Measurements from ENCODE around the gene SPAG17.

The SPAG17 gene

DNA sequence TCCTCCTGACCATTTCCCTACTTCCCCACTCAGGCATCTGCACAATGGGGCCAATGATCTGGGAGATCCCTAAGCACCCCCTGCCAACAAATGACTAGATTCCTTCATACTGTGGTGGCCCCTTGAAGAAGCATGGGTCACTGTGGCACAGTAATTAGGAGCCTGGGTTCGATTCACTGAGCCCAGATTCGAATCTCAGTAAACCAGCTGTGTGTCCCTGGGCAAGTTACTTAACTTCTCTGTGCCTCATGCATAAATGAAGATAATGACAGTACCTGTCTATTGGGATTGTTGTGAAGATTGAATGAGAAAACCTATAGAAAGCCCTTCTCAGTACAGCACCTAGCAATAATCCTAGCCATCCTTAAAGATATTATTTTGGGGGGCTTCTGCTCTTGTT lies 27.5 kb downstream of the SPAG17 start:
- TF ChIP-seq, protein P1, sequence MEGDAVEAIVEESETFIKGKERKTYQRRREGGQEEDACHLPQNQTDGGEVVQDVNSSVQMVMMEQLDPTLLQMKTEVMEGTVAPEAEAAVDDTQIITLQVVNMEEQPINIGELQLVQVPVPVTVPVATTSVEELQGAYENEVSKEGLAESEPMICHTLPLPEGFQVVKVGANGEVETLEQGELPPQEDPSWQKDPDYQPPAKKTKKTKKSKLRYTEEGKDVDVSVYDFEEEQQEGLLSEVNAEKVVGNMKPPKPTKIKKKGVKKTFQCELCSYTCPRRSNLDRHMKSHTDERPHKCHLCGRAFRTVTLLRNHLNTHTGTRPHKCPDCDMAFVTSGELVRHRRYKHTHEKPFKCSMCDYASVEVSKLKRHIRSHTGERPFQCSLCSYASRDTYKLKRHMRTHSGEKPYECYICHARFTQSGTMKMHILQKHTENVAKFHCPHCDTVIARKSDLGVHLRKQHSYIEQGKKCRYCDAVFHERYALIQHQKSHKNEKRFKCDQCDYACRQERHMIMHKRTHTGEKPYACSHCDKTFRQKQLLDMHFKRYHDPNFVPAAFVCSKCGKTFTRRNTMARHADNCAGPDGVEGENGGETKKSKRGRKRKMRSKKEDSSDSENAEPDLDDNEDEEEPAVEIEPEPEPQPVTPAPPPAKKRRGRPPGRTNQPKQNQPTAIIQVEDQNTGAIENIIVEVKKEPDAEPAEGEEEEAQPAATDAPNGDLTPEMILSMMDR (conservative IDR thresholded peaks at IDR 0.05; ENCODE audit: control insufficient read depth, insufficient read depth, low read depth, low read length): no peak
- H3K4me3 ChIP-seq (ENCODE audit: control insufficient read depth, low read depth, low read length): no peak overlapping the region
- no peak for DNase-seq (ENCODE audit: low read depth)

DNA sequence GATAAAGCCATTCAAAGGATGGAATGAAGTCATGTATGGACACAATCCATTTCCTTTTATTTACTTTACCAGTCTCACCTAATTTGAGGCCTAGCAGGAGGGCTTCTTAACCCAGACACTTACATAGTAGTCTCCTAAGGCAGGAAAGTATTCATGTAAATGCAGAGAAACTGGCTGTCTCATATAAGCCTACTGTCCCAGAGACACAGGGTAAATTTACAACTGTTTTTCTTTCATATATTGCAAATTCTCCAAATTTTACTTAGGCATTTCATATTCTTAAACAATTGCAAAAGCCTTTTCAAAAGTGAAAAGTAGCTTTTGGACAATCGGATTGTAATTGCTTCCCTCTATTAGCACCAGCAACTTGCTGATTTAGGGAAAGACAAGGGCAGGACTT lies 29.9 kb downstream of the SPAG17 start:
- H3K4me3 ChIP-seq (ENCODE audit: control insufficient read depth, low read depth, low read length): no peak overlapping the region
- no peak for DNase-seq (ENCODE audit: low read depth)
- TF ChIP-seq, protein P1 (conservative IDR thresholded peaks at IDR 0.05; ENCODE audit: control insufficient read depth, insufficient read depth, low read depth, low read length): no peak

DNA sequence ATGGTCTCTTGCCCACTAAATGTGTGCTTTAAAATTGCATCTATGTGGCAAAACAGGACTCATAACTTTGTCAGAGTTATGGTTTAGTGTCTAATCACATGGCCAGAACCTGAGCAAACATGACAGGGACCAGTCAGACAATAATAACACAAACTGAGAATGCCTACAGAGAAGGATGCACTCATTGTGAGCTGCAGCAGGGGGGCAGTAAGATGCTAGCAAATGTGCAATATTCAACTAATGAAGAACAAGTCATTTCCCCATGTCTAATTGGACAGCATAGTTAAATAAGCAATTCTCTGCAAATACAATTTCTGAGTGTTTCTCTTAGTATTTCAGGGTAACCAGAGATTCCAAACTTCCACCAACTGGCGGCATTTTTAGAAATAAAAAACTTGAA lies 30.8 kb downstream of the SPAG17 start:
- peak; percentile 33 for DNase-seq (ENCODE audit: low read depth)
- TF ChIP-seq, protein P1 (conservative IDR thresholded peaks at IDR 0.05; ENCODE audit: control insufficient read depth, insufficient read depth, low read depth, low read length): peak; percentile 46
- H3K4me3 ChIP-seq (ENCODE audit: control insufficient read depth, low read depth, low read length): no peak overlapping the region

DNA sequence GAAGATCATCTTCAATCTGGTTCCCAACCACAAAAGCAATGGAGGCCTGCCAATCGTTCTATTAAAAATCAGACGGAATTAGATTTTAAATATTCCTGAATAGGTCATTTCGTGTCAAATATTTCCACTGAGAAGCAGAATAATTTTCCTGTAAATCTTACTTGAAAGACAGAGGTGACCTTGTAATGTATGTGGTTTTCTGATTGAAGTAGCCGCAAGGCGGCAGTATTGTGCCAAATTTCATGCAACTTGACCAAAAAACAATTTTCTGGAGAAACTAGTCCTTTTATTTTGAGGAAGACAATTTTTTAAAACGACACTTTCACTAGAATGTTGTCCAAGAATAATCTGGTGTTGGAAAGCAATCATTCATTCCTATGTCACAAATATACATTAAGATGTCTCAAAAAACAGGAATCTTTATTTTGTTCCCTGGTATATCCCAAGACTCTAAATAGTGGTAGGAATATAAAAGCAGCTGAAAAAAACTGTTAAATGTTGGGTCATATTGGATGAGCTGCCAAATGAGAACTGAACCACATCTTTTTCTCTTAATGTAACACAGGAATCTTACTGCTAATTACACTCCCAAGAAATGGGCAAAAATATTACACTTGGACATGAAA lies 33.6 kb downstream of the SPAG17 start:
- TF ChIP-seq, protein P1 (conservative IDR thresholded peaks at IDR 0.05; ENCODE audit: control insufficient read depth, insufficient read depth, low read depth, low read length): peak; percentile 79
- no peak overlapping the region for H3K4me3 ChIP-seq (ENCODE audit: control insufficient read depth, low read depth, low read length)
- peak; percentile 71 for DNase-seq (ENCODE audit: low read depth)

DNA sequence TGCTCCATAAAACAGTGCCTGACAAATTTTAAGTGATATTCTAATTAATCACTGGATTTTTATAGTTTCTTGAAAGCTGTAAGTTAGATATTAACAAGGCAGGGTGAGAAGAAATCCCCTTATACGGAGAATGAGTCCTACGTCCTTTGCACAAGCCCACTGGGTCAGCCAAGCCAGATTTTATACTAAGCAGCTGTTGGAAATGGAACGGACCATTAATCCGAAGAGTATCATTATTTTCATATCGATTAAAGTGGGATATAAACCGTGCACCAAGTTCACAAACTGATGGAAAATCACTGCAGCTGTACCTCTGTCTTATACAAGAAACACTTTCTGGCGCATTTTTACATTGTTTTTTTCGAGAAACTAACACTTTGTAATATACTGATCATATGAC lies 35.2 kb downstream of the SPAG17 start:
- DNase-seq (ENCODE audit: low read depth): no peak
- TF ChIP-seq, protein P1 (conservative IDR thresholded peaks at IDR 0.05; ENCODE audit: control insufficient read depth, insufficient read depth, low read depth, low read length): no peak
- H3K4me3 ChIP-seq (ENCODE audit: control insufficient read depth, low read depth, low read length): no peak overlapping the region

DNA sequence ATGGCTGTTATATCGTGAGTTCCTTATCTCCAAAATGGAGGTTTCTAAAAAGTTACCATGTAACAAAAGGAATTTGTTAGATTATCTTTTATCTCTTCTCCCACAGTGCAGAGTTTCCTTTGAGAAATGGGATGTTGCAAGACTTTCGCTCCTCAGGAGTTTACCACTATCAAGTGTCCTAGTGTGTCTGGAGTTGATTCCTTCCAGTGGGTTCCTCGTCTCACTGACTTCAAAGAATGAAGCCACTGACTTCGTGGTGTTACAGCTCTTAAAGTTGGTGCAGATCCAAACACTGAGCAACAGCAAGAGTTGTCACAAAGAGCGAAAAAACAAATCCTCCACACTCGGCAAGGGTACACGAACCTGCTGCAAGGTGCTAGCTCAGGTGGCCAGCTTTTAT lies 37.0 kb downstream of the SPAG17 start:
- no peak overlapping the region for H3K4me3 ChIP-seq (ENCODE audit: control insufficient read depth, low read depth, low read length)
- TF ChIP-seq, protein P1 (conservative IDR thresholded peaks at IDR 0.05; ENCODE audit: control insufficient read depth, insufficient read depth, low read depth, low read length): no peak
- no peak for DNase-seq (ENCODE audit: low read depth)

DNA sequence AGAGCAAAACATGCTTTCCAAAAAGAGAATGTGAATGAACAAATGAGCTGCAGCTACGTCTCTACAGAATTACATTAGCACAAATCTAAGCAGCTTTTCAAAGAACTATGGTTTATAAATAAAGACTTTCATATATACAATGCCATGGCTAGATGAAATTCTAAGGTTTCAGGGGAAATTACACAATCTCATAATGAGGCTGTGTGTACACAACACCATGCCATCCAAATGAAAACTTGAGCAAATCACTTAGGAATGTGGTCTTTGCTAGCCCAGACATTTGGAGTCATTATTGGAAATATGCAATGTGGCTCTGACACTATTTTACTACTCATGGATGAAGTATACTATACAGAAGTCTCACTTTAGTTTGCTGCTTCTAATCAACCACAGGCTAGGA lies 37.5 kb downstream of the SPAG17 start:
- no peak overlapping the region for H3K4me3 ChIP-seq (ENCODE audit: control insufficient read depth, low read depth, low read length)
- TF ChIP-seq, protein P1 (conservative IDR thresholded peaks at IDR 0.05; ENCODE audit: control insufficient read depth, insufficient read depth, low read depth, low read length): no peak
- DNase-seq (ENCODE audit: low read depth): peak; percentile 66
